K562 (cell line): Measurements from ENCODE around the gene SLC49A3. TPM values are rescaled to one million over a fixed set of nuclear protein-coding genes. Genes with fewer than 3 reads are reported as not detected.

Source experiments
- ATAC-seq: fragments of 200-7000 bp; cut with Tn5 transposase; 3 replicates; pipeline ENCODE4 v1.9.1; 2020; ENCODE audit warnings: moderate library complexity
- BruUV-seq: library from RNA; stranded (reverse); fragments of 400-500 nt; replicated peaks from 2 replicates; lab custom pipeline; 2021; lab: Mats Ljungman, UMichigan
- CTCF ChIA-PET: fragments of 300-600 bp; formaldehyde crosslinking; extraction: SDS; loops from one replicate; lab custom pipeline; 2021; ENCODE audit warnings: low intra/inter-chr PET ratio; lab: Yijun Ruan, JAX
- POLR2A ChIA-PET: fragments of 300-600, 350-650 bp; sonication (Branson Sonifier 250); formaldehyde crosslinking; extraction: SDS; loops from one replicate; lab custom pipeline; 2021; ENCODE audit warnings: antibody characterized with exemption, inconsistent platforms; lab: Yijun Ruan, JAX
- DNase-seq, 4 experiments: peaks; one replicate each; pipeline versions ENCODE4 v3.0.0 to v3.0.0-alpha.2; 2011 to 2018; ENCODE audit warnings: low spot score in 3 of 4, mixed read lengths in 3 of 4; ENCODE audit errors: extremely low read depth in 1 of 4
- FAIRE-seq: peaks from 2 replicates; lab custom pipeline; 2011; peaks lifted over from hg19 to GRCh38; lab: Jason Lieb, UNC
- H2AFZ ChIP-seq: 2 replicates; pipeline ENCODE4 v1.6.0; 2011; ENCODE audit warnings: low read depth, low read length, control low read depth, inconsistent platforms
- H3K27ac ChIP-seq: fragments of 200-600 bp; 3 replicates; pipeline ENCODE4 v1.8.0; 2011; ENCODE audit warnings: low read depth, mild to moderate bottlenecking, control low read depth, inconsistent platforms, low read length, moderate library complexity, mixed read lengths; ENCODE audit errors: extremely low read depth
- H3K27me3 ChIP-seq, 2 experiments: fragments of 300-600 bp in 1 of 2; 2 replicates in 1 of 2; 3 replicates in 1 of 2; pipeline versions ENCODE4 v1.6.0 to v1.8.0; 2011; ENCODE audit warnings: inconsistent platforms in 2 of 2, low read length in 2 of 2, mild to moderate bottlenecking in 1 of 2, mixed read lengths in 1 of 2, moderate library complexity in 1 of 2; ENCODE audit not compliant: control insufficient read depth in 2 of 2, insufficient read depth in 2 of 2
- H3K36me3 ChIP-seq: fragments of 300-600 bp; 3 replicates; pipeline ENCODE4 v1.8.0; 2011; ENCODE audit warnings: mild to moderate bottlenecking, low read length, inconsistent platforms; ENCODE audit not compliant: control insufficient read depth, insufficient read depth
- H3K4me1 ChIP-seq, 2 experiments: fragments of 200-600 bp in 1 of 2; replicated peaks in 1 of 2; 2 replicates in 1 of 2; 3 replicates in 1 of 2; pipeline versions ENCODE4 v1.5.1 to v1.8.0; 2011; ENCODE audit warnings: inconsistent platforms in 2 of 2, low read length in 2 of 2, mild to moderate bottlenecking in 1 of 2, mixed read lengths in 1 of 2, moderate library complexity in 1 of 2; ENCODE audit not compliant: control insufficient read depth in 2 of 2, insufficient read depth in 2 of 2
- H3K4me2 ChIP-seq: 2 replicates; pipeline ENCODE4 v1.6.1; 2011; ENCODE audit warnings: low read length, control low read depth, inconsistent platforms, mixed read lengths; ENCODE audit not compliant: insufficient read depth
- H3K4me3 ChIP-seq: fragments of 200-600 bp; sonication (generic), shearing (Covaris generic); 2 replicates; pipeline ENCODE4 v1.5.1; 2016; ENCODE audit warnings: control low read depth, inconsistent platforms
- H3K79me2 ChIP-seq: fragments of 200-600 bp; 3 replicates; pipeline ENCODE4 v1.8.0; 2011; ENCODE audit warnings: low read length, inconsistent platforms; ENCODE audit not compliant: control insufficient read depth, insufficient read depth
- H3K9ac ChIP-seq, 2 experiments: 2 replicates each; pipeline versions ENCODE4 v1.6.0 to v1.6.1; 2011; ENCODE audit warnings: low read depth in 2 of 2, low read length in 2 of 2, control low read depth in 1 of 2, inconsistent platforms in 1 of 2, mild to moderate bottlenecking in 1 of 2, mixed read lengths in 1 of 2; ENCODE audit not compliant: insufficient read depth in 1 of 2
- H3K9me1 ChIP-seq: one replicate; pipeline ENCODE4 v1.6.0; 2011; ENCODE audit warnings: inconsistent platforms, mild to moderate bottlenecking, low read length, moderate library complexity; ENCODE audit not compliant: control insufficient read depth, insufficient read depth
- H3K9me3 ChIP-seq: replicated peaks from 2 replicates; pipeline ENCODE4 v1.5.1; 2011; ENCODE audit warnings: low read depth, low read length, inconsistent platforms; ENCODE audit not compliant: control insufficient read depth, insufficient read depth
- H4K20me1 ChIP-seq: replicated peaks from 2 replicates; pipeline ENCODE4 v1.6.1; 2011; ENCODE audit warnings: low read length, inconsistent platforms, mixed read lengths; ENCODE audit not compliant: control insufficient read depth, insufficient read depth
- CBX3 ChIP-seq, 2 experiments: IDR thresholded peaks; 1 replicate in 1 of 2; 2 replicates in 1 of 2; pipeline ENCODE4 v1.6.1; 2012; ENCODE audit warnings: inconsistent platforms in 2 of 2, low read length in 2 of 2, borderline replicate concordance in 1 of 2, control low read depth in 1 of 2
- CHAMP1 ChIP-seq: fragments of 450-650 bp; IDR thresholded peaks from 2 replicates; pipeline ENCODE4 v1.6.1; 2016; ENCODE audit warnings: mild to moderate bottlenecking
- NFYB ChIP-seq: IDR thresholded peaks from 2 replicates; pipeline ENCODE4 v1.6.1; 2011; ENCODE audit warnings: mild to moderate bottlenecking, moderate library complexity; ENCODE audit not compliant: insufficient read length; ENCODE audit errors: extremely low read depth
- ZBTB34 ChIP-seq: fragments of 250-450 bp; sonication (Bioruptor Pico); IDR thresholded peaks from 2 replicates; pipeline ENCODE4 v1.8.0; 2021; ENCODE audit warnings: mild to moderate bottlenecking, moderate library complexity
- WGBS: fragments of 100-300 bp; shearing (Covaris generic); methylation state at CpG from one replicate; pipeline ENCODE4 v1.1.6; 2016; ENCODE audit warnings: low coverage, mixed read lengths; ENCODE audit not compliant: insufficient coverage; ENCODE audit errors: missing lambda C conversion rate; 5-methylcytosine and 5-hydroxymethylcytosine counted together
- in situ Hi-C: fragments of 300-500 bp; cut with MboI; formaldehyde crosslinking; loops from 4 replicates; pipeline ENCODE4 v1.15.0; 2018; ENCODE audit warnings: inconsistent platforms, mixed read lengths
- intact Hi-C: fragments of 100-400 bp; cut with micrococcal nuclease; formaldehyde crosslinking; loops from 2 replicates; pipeline ENCODE4 v1.14.2; 2022
- polyA plus RNA-seq, 8 experiments: library from polyadenylated mRNA; depleted of rRNA in 4 of 8; stranded (reverse) in 5 of 8; unstranded in 3 of 8; fragments of >200 nt; fragmentation: Nextera tagmentation in 2 of 8; fragmentation: Illumina TruSeq in 1 of 8; extraction: Ambion mirVana in 2 of 8; extraction: Trizol in 1 of 8; gene quantifications; 2 replicates each; pipeline versions ENCODE4 v1.2.1 to v1.2.3, GENCODE V29; 2011 to 2014; ENCODE audit warnings: inconsistent platforms in 1 of 8, missing spikeins in 1 of 8
- total RNA-seq, 7 experiments: library from RNA; depleted of rRNA in 6 of 7; stranded (reverse); fragments of >200 nt in 6 of 7; fragmentation: Illumina TruSeq in 2 of 7; extraction: Trizol in 2 of 7; gene quantifications; 2 replicates each; pipeline versions ENCODE4 v1.2.1 to v1.2.3, GENCODE V29; 2011 to 2021; ENCODE audit warnings: low replicate concordance in 1 of 7

The SLC49A3 gene
- total and polyA plus RNA-seq, 9 of the 15 experiments (the other 6 are each of a cell fraction or from before 2014, with no cell fraction given): 0.24 to 0.41 TPM; not detected in 7

- Histone ChIP-seq H3K4me2 (no peak overlapping the region), H3K79me2 (peaks cover 85% of the 10 kb centered on the region), H3K4me1 (peaks cover 2 to 49% of the 10 kb centered on the region in 2 experiments; a peak in 4 of 5 replicates), H3K27ac (no peak overlapping the region), H3K36me3 (peaks cover 31% of the 10 kb centered on the region; the same call in 2 of the 3 replicates), H3K9me3 (no peaks in the 10 kb centered on the region), H3K9ac (peak overlapping the region in 1 of 2 experiments; percentile 54; a peak in 2 of 4 replicates), H3K4me3 (no peak overlapping the region), H4K20me1 (no peaks in the 10 kb centered on the region), H2AFZ (no peak overlapping the region), H3K9me1 (no peaks in the 10 kb centered on the region), H3K27me3 (no peaks in the 10 kb centered on the region)
- in situ Hi-C loops: no loop called here
- no peak for ATAC-seq
- no peak for DNase-seq
- POLR2A ChIA-PET: interaction anchor here (1.1 kb wide), 1 partner anchor 15 kb away, joined by 4 read pairs; no protein-coding TSS in a partner anchor
- FAIRE-seq: no peak
- CTCF ChIA-PET: no interaction called here
- BruUV-seq: no TSS peak
- TF ChIP-seq CBX3 (IDR thresholded peaks at IDR 0.05; ENCODE audit: borderline replicate concordance in 1 of 2, low read length in 2 of 2) (no peak), NFYB (no peak), ZBTB34 (CRISPR knock-in tag) (no peak), CHAMP1 (no peak)
- WGBS: 84% methylated on average over 7 of the region's 9 CpGs
- intact Hi-C loops: no loop called here
Observed at GRCh38 chr4:710116-710515, 21.2 kb upstream of the SLC49A3 start.
